ENCODE data around the gene SLC5A9.

SLC5A9 gene

DNA sequence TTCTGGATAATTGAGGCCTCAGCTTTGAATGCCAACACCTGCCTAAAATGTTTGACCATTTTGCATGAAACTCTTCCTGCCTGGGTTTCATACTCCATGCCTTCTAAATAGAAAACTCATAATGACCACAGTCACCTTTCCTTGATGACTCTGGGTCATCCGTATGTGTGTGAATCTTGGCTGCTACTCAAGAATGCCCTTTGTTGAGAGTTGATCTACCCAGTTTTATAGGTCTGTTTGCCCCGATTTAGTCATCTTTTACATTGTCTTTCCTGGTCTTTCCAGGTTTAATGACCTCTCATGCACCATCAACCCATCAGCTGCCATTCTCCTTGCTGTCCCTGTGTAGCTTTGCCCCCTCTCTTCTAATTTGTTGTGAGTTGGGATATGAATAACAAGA, 2.7 kb upstream of the SLC5A9 start:
- H3K4me3 Mint-ChIP-seq, result no peak overlapping the region
- no peak overlapping the region for H3K27ac Mint-ChIP-seq
- peaks cover 0 to 2% of the 10 kb centered on the region in 2 donors for H3K36me3 Mint-ChIP-seq
- DNase-seq, result no peak
- no peaks in the 10 kb centered on the region for H3K9me3 Mint-ChIP-seq
- peaks cover 0 to 17% of the 10 kb centered on the region in 2 donors for H3K27me3 Mint-ChIP-seq
- H3K4me1 Mint-ChIP-seq, result no peaks in the 10 kb centered on the region
- ATAC-seq (replicated peaks), result no peak

DNA sequence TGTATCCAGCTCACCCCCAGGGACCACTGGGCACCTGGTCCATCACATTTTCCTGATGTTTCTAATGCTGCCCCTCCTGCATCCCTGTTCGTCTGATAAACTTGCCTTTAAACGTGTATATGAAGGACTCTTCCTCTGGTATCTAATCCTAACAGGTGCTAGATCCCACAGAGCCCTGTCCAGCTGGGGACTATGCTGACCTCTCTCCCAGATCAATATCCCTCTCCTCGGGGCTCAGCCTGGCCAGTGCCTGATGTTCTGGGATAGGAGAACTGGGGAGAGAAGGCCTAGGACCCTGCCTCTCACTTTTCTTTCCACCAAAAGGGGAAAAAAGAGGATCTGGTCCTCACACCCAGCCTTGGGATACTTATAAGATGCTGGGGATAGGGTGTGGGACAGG, 1.4 kb upstream of the SLC5A9 start:
- Mint-ChIP-seq H3K9me3 (no peaks in the 10 kb centered on the region), H3K4me3 (no peak overlapping the region), H3K36me3 (peaks cover 0 to 2% of the 10 kb centered on the region in 2 donors), H3K27ac (no peak overlapping the region), H3K4me1 (peaks cover 0 to 4% of the 10 kb centered on the region in 2 donors), H3K27me3 (peaks cover 0 to 10% of the 10 kb centered on the region in 2 donors)
- DNase-seq (no peak), ATAC-seq (replicated peaks) (no peak)

- Mint-ChIP-seq H3K36me3 (peaks cover 0 to 2% of the 10 kb centered on the region in 2 donors), H3K4me1 (peaks cover 0 to 4% of the 10 kb centered on the region in 2 donors), H3K27me3 (peaks cover 0 to 9% of the 10 kb centered on the region in 2 donors), H3K9me3 (no peaks in the 10 kb centered on the region), H3K4me3 (no peak overlapping the region), H3K27ac (no peak overlapping the region)
- DNase-seq, result no peak
- ATAC-seq (replicated peaks), result no peak
These were observed 859 bp upstream of the SLC5A9 start for GRCh38 chr1:48221657-48222056.

DNA sequence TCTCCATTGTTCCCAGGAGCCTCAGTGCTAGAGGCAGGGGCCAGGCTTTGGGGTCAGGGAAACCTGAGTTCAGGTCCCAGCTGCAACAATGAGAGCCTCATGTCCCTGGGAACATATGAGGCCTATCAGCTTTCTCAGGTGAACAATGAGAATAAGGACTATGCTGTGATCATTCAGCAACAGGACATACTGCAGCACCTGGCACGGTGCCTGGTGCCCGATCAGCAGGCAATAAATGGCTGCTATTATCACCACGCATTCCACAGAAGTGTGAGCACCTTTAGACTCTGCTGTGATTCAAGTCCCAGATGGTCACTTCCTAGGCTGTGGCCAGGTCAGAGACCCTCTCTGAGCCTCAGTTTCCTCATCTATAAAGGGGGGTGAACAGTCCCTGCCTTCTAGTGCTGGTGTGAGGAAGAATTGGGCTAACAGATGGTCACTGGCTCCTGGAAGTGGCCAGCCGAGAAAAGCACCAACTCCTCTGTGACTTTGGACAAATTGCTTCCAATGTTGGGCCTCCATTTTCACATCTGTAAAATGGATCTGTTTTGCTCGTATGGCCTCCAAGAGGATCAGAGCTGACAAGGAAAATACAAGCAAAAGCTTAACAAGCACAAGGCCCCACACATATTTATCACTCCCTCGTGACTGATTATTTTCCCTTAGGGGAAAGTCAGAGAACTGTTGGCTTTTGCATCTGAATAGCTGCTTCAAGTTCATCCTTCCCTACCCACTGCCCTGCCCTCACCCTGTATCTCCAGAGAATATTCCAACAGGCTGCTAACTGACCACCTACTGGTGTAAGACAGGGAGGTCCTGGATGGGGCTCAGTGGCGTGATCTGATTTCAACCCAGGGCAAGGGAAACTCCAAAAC, 1.1 kb downstream of the SLC5A9 start:
- Mint-ChIP-seq H3K27me3 (peaks cover 0 to 4% of the 10 kb centered on the region in 2 donors), H3K27ac (no peak overlapping the region), H3K36me3 (peaks cover 0 to 2% of the 10 kb centered on the region in 2 donors), H3K4me1 (peaks cover 0 to 6% of the 10 kb centered on the region in 2 donors), H3K9me3 (no peaks in the 10 kb centered on the region), H3K4me3 (no peak overlapping the region)
- ATAC-seq (replicated peaks) (no peak), DNase-seq (no peak)

- peaks cover 0 to 9% of the 10 kb centered on the region in 2 donors for H3K4me1 Mint-ChIP-seq
- H3K27ac Mint-ChIP-seq, result no peak overlapping the region
- no peaks in the 10 kb centered on the region for H3K9me3 Mint-ChIP-seq
- H3K27me3 Mint-ChIP-seq, result peaks cover 0 to 4% of the 10 kb centered on the region in 2 donors
- ATAC-seq (replicated peaks) (no peak), DNase-seq (no peak)
- H3K36me3 Mint-ChIP-seq, result peaks cover 0 to 2% of the 10 kb centered on the region in 2 donors
- no peak overlapping the region for H3K4me3 Mint-ChIP-seq
These were observed 2.3 kb downstream of the SLC5A9 start for GRCh38 chr1:48224791-48225190.

GRCh38 chr1:48225579-48225978, 3.1 kb downstream of the SLC5A9 start:
- no peak for ATAC-seq (replicated peaks)
- no peak overlapping the region for H3K27ac Mint-ChIP-seq
- DNase-seq, result no peak
- H3K9me3 Mint-ChIP-seq, result no peaks in the 10 kb centered on the region
- no peak overlapping the region for H3K4me3 Mint-ChIP-seq
- H3K36me3 Mint-ChIP-seq, result peaks cover 0 to 2% of the 10 kb centered on the region in 2 donors
- H3K27me3 Mint-ChIP-seq, result peaks cover 2 to 4% of the 10 kb centered on the region in 2 donors
- H3K4me1 Mint-ChIP-seq, result peaks cover 0 to 9% of the 10 kb centered on the region in 2 donors

DNA sequence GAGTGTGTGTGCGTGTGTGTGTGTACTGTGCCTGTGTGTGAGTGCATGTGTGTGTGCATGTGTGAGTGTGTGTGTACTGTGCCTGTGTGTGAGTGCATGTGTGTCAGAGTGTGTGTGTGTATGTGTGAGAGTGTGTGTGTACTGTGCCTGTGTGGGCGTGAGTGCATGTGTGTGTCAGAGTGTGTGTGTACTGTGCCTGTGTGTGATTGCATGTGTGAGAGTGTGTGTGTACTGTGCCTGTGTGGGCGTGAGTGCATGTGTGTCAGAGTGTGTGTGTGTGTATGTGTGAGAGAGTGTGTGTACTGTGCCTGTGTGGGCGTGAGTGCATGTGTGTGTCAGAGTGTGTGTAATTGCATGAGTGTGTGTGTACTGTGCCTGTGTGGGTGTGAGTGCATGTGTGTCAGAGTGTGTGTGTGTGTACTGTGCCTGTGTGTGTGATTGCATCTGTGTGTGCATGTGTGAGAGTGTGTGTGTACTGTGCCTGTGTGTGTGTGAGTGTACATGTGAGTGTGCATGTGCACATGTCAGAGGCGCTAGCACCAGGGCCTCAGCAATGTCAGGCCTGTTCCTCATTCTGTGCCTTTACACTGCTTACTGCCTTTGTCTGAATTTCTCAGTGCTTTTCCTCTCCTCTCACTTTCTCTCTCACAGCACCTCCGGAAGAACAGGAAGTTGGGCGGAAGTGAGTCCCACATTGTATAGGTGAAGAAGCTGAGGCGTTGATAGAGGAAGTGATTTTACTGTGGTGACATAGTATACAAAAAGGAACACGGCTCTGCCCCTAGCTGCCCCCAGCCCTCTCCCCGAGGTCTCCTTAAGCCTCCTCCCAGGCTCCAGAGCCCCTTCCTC, 4.9 kb downstream of the SLC5A9 start:
- Mint-ChIP-seq H3K4me3 (no peak overlapping the region), H3K4me1 (peaks cover 0 to 9% of the 10 kb centered on the region in 2 donors), H3K9me3 (no peaks in the 10 kb centered on the region), H3K27ac (no peak overlapping the region), H3K36me3 (no peaks in the 10 kb centered on the region), H3K27me3 (peaks cover 1 to 8% of the 10 kb centered on the region in 2 donors)
- DNase-seq (peak; percentile 27), ATAC-seq (replicated peaks) (peak; percentile 75 to 79)

- Mint-ChIP-seq H3K4me3 (no peak overlapping the region), H3K4me1 (peaks cover 0 to 9% of the 10 kb centered on the region in 2 donors), H3K36me3 (no peaks in the 10 kb centered on the region), H3K27me3 (peaks cover 0 to 8% of the 10 kb centered on the region in 2 donors), H3K27ac (peak overlapping the region; percentile 20), H3K9me3 (no peaks in the 10 kb centered on the region)
- ATAC-seq (replicated peaks) (peak in 1 of 2 donors; percentile 21), DNase-seq (no peak)
These were observed 5.6 kb downstream of the SLC5A9 start for GRCh38 chr1:48228156-48228555.

DNA sequence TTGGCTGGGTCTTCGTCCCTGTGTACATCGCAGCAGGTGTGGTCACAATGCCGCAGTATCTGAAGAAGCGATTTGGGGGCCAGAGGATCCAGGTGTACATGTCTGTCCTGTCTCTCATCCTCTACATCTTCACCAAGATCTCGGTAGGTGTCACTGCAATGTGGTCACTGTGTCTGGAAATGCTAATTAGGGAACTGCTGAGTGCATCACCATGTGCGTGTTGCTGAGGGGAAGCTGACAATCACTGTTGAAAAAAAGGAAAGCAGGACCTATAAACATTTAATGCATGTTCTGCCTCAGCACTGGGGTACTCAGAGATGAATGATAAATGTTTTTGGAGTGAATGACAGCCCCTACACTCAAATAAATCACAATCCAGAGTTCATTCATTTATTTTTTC, 6.8 kb downstream of the SLC5A9 start:
- Mint-ChIP-seq H3K4me1 (peaks cover 0 to 9% of the 10 kb centered on the region in 2 donors), H3K4me3 (no peak overlapping the region), H3K27ac (no peak overlapping the region), H3K27me3 (peaks cover 0 to 8% of the 10 kb centered on the region in 2 donors), H3K9me3 (no peaks in the 10 kb centered on the region), H3K36me3 (no peaks in the 10 kb centered on the region)
- ATAC-seq (replicated peaks), result peak; percentile 70 to 74
- no peak for DNase-seq

DNA sequence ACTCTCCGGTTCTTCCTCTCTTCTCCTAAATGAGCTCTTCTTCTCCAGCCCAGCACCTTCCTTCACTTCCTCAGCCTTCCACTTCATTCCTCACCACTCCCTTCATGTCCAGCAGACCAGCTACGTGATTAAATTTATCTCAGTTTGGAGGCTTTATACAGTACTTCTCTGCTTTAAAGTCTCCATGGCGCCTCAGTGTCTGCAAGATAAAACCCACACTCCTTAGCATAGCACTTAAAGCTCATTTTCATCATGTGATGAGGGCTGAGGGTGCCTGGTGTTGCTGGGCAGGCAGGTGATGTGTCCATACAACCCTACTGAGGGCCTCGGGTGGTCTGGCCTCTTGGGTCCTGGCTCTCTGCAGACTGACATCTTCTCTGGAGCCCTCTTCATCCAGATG, 7.7 kb downstream of the SLC5A9 start:
- Mint-ChIP-seq H3K9me3 (no peaks in the 10 kb centered on the region), H3K27ac (no peak overlapping the region), H3K4me1 (peaks cover 0 to 9% of the 10 kb centered on the region in 2 donors), H3K27me3 (peaks cover 0 to 8% of the 10 kb centered on the region in 2 donors), H3K4me3 (no peak overlapping the region), H3K36me3 (no peaks in the 10 kb centered on the region)
- DNase-seq (no peak), ATAC-seq (replicated peaks) (no peak)

GRCh38 chr1:48232722-48233121, 10.2 kb downstream of the SLC5A9 start:
- Mint-ChIP-seq H3K4me3 (no peak overlapping the region), H3K9me3 (no peaks in the 10 kb centered on the region), H3K4me1 (peaks cover 0 to 5% of the 10 kb centered on the region in 2 donors), H3K27me3 (peaks cover 0 to 8% of the 10 kb centered on the region in 2 donors), H3K27ac (no peak overlapping the region), H3K36me3 (no peaks in the 10 kb centered on the region)
- ATAC-seq (replicated peaks), result no peak
- DNase-seq, result no peak

DNA sequence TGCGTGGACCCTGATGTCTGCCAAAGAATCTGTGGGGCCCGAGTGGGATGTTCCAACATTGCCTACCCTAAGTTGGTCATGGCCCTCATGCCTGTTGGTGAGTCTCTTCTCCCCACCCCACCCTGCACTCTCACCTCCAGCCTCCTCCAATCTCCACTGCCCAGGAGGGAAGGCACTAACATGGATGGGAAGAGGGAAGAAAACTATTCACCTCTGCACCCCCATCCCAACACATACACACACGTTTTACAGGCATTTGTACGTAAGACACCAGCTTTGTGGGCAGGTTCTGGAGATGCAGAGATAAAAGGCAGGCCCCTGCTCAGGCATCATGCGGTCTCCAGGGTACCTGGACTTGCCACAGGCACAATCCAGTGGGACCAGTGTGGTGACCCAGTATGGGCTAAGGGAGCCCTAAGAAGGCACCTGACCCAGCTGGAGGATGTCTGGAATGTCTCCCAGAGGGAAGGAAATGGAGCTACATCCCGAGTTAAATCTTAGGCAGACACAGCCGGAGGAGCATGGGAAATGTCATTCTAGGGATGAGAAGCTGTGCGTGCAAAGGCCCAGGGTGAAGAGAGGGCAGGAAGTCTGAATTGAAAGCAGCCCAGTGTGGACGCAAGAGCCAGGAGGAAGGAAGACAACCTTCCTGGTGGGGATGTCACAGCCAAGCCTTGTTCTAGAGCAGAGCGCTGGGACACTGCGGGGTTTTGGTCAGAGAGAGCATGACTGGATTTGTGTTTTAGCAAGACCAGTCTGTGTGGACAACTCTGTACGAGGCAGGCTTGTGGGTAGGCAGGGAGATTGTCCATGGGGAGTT, 11.4 kb downstream of the SLC5A9 start:
- H3K9me3 Mint-ChIP-seq, result no peaks in the 10 kb centered on the region
- DNase-seq (no peak), ATAC-seq (replicated peaks) (no peak)
- peaks cover 0 to 3% of the 10 kb centered on the region in 2 donors for H3K4me1 Mint-ChIP-seq
- no peak overlapping the region for H3K4me3 Mint-ChIP-seq
- peaks cover 0 to 8% of the 10 kb centered on the region in 2 donors for H3K27me3 Mint-ChIP-seq
- H3K36me3 Mint-ChIP-seq, result no peaks in the 10 kb centered on the region
- peak overlapping the region; percentile 20 for H3K27ac Mint-ChIP-seq

DNA sequence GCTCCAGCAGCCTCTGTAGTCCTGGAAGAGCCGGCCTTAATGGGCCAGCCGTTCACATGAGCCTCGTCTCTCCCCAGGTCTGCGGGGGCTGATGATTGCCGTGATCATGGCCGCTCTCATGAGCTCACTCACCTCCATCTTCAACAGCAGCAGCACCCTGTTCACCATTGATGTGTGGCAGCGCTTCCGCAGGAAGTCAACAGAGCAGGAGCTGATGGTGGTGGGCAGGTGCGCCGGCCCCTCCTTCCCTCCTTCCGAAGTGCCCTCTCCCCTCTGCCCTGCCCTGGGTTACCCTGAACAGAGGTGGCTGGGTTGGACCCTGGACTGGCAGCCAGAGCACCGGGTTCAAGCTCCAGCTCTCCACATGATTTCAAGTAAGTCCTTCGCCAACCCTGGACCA, 13.1 kb downstream of the SLC5A9 start:
- Mint-ChIP-seq H3K36me3 (no peaks in the 10 kb centered on the region), H3K4me3 (no peak overlapping the region), H3K4me1 (peaks cover 2 to 5% of the 10 kb centered on the region in 2 donors), H3K27me3 (peaks cover 0 to 5% of the 10 kb centered on the region in 2 donors), H3K27ac (no peak overlapping the region), H3K9me3 (no peaks in the 10 kb centered on the region)
- no peak for DNase-seq
- no peak for ATAC-seq (replicated peaks)
